Fibroblast of lung (primary cell): ENCODE results near the gene FLNB. TPM values are rescaled to one million over a fixed set of nuclear protein-coding genes. Genes with fewer than 3 reads are reported as not detected.

Source experiments
- DNase-seq, 2 donors: peaks; one replicate each; pipeline versions ENCODE4 v3.0.0 to v3.0.0-alpha.2; 2010; ENCODE audit warnings: low read depth in 2 of 2
- H2AFZ ChIP-seq: 2 replicates; pipeline ENCODE4 v1.5.1; 2012; ENCODE audit warnings: low read length, control low read depth, inconsistent platforms
- H3K27ac ChIP-seq: 2 replicates; pipeline ENCODE4 v1.5.1; 2011; ENCODE audit warnings: low read length, control low read depth; ENCODE audit not compliant: insufficient read depth
- H3K27me3 ChIP-seq: 2 replicates; pipeline ENCODE4 v1.5.1; 2011; ENCODE audit warnings: mild to moderate bottlenecking, low read length; ENCODE audit not compliant: control insufficient read depth, insufficient read depth
- H3K36me3 ChIP-seq: 2 replicates; pipeline ENCODE4 v1.5.1; 2011; ENCODE audit warnings: low read length; ENCODE audit not compliant: control insufficient read depth, insufficient read depth
- H3K4me1 ChIP-seq: 2 replicates; pipeline ENCODE4 v1.5.1; 2011; ENCODE audit warnings: low read length; ENCODE audit not compliant: control insufficient read depth, insufficient read depth; ENCODE audit errors: extremely low read depth
- H3K4me2 ChIP-seq: 2 replicates; pipeline ENCODE4 v1.5.1; 2011; ENCODE audit warnings: low read length, control low read depth; ENCODE audit not compliant: insufficient read depth; ENCODE audit errors: extremely low read depth
- H3K4me3 ChIP-seq, 4 experiments: fragments of 200-600 bp in 1 of 4; sonication (generic) in 1 of 4; replicated peaks in 1 of 4; 2 replicates each; pipeline ENCODE4 v1.5.1; 2011 to 2016; ENCODE audit warnings: low read length in 4 of 4, low read depth in 3 of 4, mild to moderate bottlenecking in 3 of 4, control low read depth in 2 of 4, inconsistent platforms in 1 of 4, mixed read lengths in 1 of 4; ENCODE audit not compliant: insufficient read depth in 1 of 4; ENCODE audit errors: control extremely low read depth in 1 of 4
- H3K79me2 ChIP-seq: 2 replicates; pipeline ENCODE4 v1.5.1; 2012; ENCODE audit warnings: mild to moderate bottlenecking, low read length, inconsistent platforms; ENCODE audit not compliant: control insufficient read depth, insufficient read depth
- H3K9ac ChIP-seq: 2 replicates; pipeline ENCODE4 v1.5.1; 2011; ENCODE audit warnings: mild to moderate bottlenecking, low read length, control low read depth; ENCODE audit not compliant: insufficient read depth
- H3K9me3 ChIP-seq: 2 replicates; pipeline ENCODE4 v1.5.1; 2012; ENCODE audit warnings: low read depth, low read length; ENCODE audit not compliant: control insufficient read depth, insufficient read depth
- H4K20me1 ChIP-seq: 2 replicates; pipeline ENCODE4 v1.5.1; 2011; ENCODE audit warnings: low read length; ENCODE audit not compliant: control insufficient read depth, insufficient read depth; ENCODE audit errors: extremely low read depth
- EZH2 ChIP-seq: IDR thresholded peaks from 2 replicates; pipeline ENCODE4 v1.5.1; 2012; ENCODE audit warnings: low read length, control low read depth, mild to moderate bottlenecking; ENCODE audit errors: missing control alignments
- polyA plus RNA-seq, 2 donors: library from polyadenylated mRNA; depleted of rRNA in 1 of 2; stranded (reverse) in 1 of 2; unstranded in 1 of 2; fragments of >200 nt; gene quantifications; 2 replicates each; pipeline ENCODE4 v1.2.1, GENCODE V29; 2011 to 2012; ENCODE audit warnings: missing spikeins in 1 of 2
- total RNA-seq: library from RNA; depleted of rRNA; stranded (reverse); fragments of >200 nt; gene quantifications from 2 replicates; pipeline ENCODE4 v1.2.1, GENCODE V29; 2014
- TF ChIP-seq, protein P1 (sequence below), 2 donors: IDR thresholded peaks in 1 of 2; conservative IDR thresholded peaks in 1 of 2; 1 replicate in 1 of 2; 2 replicates in 1 of 2; pipeline ENCODE4 v1.5.1; 2011 to 2012; ENCODE audit warnings: low read length in 2 of 2, control low read depth in 1 of 2, inconsistent platforms in 1 of 2, low read depth in 1 of 2, mild to moderate bottlenecking in 1 of 2

The FLNB gene
- total and polyA plus RNA-seq, 2 donors (not counting 1 experiment from before 2014, with no cell fraction given) = 81.7 to 105 TPM

DNA sequence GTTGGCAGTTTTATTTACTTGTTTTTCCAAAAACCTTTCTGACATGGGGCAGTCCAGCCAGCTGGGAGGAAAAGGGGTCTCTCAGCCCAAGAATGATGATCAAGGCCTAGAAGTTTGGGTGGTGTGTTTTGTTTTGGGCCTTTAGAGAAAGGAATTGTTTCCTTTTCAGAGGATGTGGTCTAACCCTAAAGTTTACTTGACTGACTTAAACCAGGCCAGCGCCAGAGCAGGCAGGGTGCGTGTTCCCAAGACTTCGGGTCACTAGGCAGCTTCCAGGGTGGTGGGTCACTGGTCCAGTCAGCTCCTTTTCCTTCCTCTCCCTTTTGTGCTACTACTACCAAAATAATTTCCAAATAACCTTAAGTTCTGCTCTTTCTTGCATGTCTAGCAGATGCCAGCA lies 4.9 kb downstream of the FLNB start:
- no peak overlapping the region for H3K27ac ChIP-seq

GRCh38 chr3:58013973-58014649 lies 5.9 kb downstream of the FLNB start:
- DNase-seq = peak; percentile 86 to 94
- Histone ChIP-seq H3K79me2 (peaks cover 86% of the 10 kb centered on the region), H3K27ac (peak overlapping the region; percentile 23), H3K4me1 (peaks cover 18% of the 10 kb centered on the region), H3K9ac (no peak overlapping the region), H3K4me3 (no peak overlapping the region), H3K27me3 (no peaks in the 10 kb centered on the region), H2AFZ (no peak overlapping the region), H3K4me2 (peak overlapping the region; percentile 61), H4K20me1 (no peaks in the 10 kb centered on the region), H3K9me3 (no peaks in the 10 kb centered on the region), H3K36me3 (no peaks in the 10 kb centered on the region)
- no peak for TF ChIP-seq EZH2
- TF ChIP-seq, protein P1, sequence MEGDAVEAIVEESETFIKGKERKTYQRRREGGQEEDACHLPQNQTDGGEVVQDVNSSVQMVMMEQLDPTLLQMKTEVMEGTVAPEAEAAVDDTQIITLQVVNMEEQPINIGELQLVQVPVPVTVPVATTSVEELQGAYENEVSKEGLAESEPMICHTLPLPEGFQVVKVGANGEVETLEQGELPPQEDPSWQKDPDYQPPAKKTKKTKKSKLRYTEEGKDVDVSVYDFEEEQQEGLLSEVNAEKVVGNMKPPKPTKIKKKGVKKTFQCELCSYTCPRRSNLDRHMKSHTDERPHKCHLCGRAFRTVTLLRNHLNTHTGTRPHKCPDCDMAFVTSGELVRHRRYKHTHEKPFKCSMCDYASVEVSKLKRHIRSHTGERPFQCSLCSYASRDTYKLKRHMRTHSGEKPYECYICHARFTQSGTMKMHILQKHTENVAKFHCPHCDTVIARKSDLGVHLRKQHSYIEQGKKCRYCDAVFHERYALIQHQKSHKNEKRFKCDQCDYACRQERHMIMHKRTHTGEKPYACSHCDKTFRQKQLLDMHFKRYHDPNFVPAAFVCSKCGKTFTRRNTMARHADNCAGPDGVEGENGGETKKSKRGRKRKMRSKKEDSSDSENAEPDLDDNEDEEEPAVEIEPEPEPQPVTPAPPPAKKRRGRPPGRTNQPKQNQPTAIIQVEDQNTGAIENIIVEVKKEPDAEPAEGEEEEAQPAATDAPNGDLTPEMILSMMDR (conservative IDR thresholded peaks at IDR 0.05 in 1 of 2, IDR thresholded peaks at IDR 0.05 in 1 of 2; ENCODE audit: low read depth in 1 of 2, low read length in 2 of 2) = no peak

More for the DNA sequence above, 4.9 kb downstream of the FLNB start:
- H3K79me2 ChIP-seq = peaks cover 89% of the 10 kb centered on the region
- no peaks in the 10 kb centered on the region for H3K36me3 ChIP-seq
- H3K4me1 ChIP-seq = peaks cover 18% of the 10 kb centered on the region
- no peaks in the 10 kb centered on the region for H3K27me3 ChIP-seq
- no peak overlapping the region for H2AFZ ChIP-seq
- no peak overlapping the region for H3K9ac ChIP-seq
- no peaks in the 10 kb centered on the region for H3K9me3 ChIP-seq
- TF ChIP-seq, protein P1 (conservative IDR thresholded peaks at IDR 0.05 in 1 of 2, IDR thresholded peaks at IDR 0.05 in 1 of 2; ENCODE audit: low read depth in 1 of 2, low read length in 2 of 2) = no peak
- no peak for TF ChIP-seq EZH2
- H3K4me3 ChIP-seq = no peak overlapping the region
- H4K20me1 ChIP-seq = no peaks in the 10 kb centered on the region
- H3K4me2 ChIP-seq = peak overlapping the region; percentile 48
- no peak for DNase-seq

GRCh38 chr3:58015520-58015915 lies 7.3 kb downstream of the FLNB start:
- Histone ChIP-seq H3K4me1 (peaks cover 18% of the 10 kb centered on the region), H3K79me2 (peaks cover 86% of the 10 kb centered on the region), H3K9ac (no peak overlapping the region), H4K20me1 (no peaks in the 10 kb centered on the region), H2AFZ (no peak overlapping the region), H3K27ac (no peak overlapping the region), H3K9me3 (no peaks in the 10 kb centered on the region), H3K27me3 (no peaks in the 10 kb centered on the region), H3K4me2 (no peak overlapping the region), H3K4me3 (no peak overlapping the region), H3K36me3 (no peaks in the 10 kb centered on the region)
- no peak for TF ChIP-seq EZH2
- TF ChIP-seq, protein P1 (conservative IDR thresholded peaks at IDR 0.05 in 1 of 2, IDR thresholded peaks at IDR 0.05 in 1 of 2; ENCODE audit: low read depth in 1 of 2, low read length in 2 of 2) = no peak
- DNase-seq = no peak
